HG02623 (cell line): ENCODE data around the gene MEX3A.

Experiments
- ATAC-seq: cut with Tn5 transposase; IDR thresholded peaks from one replicate; pipeline ENCODE4 v1.9.1; 2021; ENCODE audit warnings: moderate library complexity; ENCODE audit not compliant: unreplicated experiment

MEX3A gene

DNA sequence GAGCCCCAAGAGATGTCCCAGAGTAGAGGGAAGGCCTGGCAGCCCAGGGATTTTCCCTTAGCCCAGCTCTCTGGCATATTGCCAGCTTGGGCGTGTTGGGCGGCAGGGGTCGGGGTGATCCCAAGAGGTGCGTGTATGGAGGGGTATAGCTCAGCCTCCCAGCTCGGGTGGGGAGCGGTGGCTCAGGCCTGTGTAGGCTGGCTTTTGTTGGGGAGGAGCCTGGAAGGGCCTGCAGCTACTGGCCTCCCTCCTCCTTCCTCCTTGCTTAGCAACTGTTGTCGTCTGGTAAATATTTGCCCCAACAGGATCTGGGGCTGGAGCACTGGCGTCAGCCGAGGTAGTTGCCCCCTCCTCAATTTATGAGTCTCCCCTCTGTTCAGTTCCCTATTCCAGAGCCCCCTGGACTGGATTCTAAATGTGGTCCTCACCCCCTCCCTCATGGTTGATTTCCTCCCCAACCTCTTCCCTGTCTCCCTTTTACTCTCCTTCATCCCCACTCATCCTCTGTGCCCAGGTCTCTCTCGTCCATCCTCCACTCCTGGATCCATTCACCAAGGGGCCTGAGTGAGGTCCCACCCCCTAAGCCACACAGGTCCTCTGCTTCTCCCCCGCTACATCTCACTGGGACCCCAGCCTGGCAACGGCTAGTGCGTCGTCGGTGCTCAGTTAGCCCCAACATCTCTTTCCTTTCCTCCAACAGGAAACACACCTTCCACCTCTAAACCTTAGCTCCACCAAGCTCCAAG is 22.0 kb upstream of the MEX3A start:
- ATAC-seq = no peak

DNA sequence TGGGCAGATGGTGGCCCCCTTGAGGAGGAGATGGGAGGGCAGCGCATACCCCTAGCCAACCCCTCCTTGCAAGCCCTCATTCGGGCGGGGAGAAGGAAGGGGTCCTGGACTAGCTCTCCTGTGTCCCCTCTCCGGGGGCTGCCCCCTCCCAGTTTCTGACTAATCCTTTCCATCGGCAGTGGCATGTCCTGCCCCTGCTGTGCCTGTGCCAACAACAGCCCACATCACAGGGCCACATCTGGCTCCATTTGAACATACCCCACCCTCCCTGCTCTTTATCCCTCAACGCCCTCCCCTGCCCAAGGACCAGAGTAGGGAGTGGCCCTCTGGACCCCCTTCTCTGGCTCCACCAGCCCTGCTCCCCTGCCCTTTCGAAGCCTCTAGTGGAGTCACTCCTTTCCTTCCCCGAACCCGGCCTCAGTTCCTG is 21.3 kb upstream of the MEX3A start:
- ATAC-seq = no peak

DNA sequence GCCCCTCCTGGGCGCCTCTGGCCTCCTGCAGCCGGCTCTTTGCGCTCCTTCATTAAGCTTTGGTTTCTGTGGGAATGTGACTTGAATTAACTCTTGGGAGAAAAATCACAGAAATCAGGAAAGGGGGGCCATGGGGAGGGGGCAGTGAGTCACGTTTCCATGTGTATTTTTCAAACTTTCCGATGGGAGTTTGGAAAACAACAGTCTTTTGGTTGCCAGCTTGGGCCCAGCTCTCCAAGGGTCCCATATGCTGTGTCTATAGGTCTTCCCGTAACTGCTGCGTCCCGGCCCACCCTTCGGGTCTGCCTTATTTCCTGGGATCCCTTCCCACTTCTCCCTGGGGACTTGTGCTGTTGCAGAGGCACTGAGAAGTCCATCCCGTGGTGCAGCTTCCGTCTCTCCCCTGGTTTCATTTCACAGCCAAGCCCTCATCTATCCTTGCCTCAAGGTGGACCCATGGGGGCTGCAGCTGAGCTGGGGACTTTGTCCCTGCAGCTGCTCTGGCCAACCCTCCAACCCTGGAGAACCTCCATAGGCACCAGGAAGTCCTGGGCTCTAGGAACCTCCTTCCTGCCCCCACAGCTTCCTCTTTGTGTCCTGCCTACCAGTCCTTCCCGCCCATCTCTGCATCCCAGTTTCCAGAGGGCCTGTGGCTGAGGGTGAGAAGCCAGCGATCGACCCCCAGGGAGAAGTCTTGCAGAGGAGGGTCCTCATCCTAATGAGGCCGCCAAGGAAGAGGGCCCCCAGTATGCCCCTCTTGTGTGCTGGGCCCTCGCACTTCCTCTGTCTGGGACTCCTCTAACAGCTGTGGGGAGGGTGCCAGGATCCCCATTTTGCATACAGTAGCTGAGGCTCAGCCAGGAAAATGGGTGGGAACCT is 20.6 kb upstream of the MEX3A start:
- ATAC-seq = no peak

DNA sequence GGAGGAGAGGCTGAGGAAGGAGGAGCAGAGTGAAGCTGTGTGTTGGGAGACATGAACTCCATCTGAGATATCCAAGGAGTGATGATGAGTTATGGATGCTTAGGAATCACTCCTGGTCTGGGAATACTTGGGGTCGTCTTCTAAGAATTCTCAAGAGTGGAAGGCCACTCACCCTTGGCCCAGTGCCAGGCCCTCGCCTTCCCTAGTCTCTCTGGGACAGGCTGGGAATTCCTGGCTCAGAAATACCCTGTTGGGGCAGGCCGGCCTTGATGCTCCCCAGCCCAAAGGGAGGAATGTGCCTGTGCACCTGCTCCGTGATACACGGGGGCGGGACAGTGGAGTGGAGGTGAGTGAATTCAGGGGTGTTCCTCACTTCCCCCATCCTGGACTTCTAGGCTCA is 19.6 kb upstream of the MEX3A start:
- no peak for ATAC-seq

DNA sequence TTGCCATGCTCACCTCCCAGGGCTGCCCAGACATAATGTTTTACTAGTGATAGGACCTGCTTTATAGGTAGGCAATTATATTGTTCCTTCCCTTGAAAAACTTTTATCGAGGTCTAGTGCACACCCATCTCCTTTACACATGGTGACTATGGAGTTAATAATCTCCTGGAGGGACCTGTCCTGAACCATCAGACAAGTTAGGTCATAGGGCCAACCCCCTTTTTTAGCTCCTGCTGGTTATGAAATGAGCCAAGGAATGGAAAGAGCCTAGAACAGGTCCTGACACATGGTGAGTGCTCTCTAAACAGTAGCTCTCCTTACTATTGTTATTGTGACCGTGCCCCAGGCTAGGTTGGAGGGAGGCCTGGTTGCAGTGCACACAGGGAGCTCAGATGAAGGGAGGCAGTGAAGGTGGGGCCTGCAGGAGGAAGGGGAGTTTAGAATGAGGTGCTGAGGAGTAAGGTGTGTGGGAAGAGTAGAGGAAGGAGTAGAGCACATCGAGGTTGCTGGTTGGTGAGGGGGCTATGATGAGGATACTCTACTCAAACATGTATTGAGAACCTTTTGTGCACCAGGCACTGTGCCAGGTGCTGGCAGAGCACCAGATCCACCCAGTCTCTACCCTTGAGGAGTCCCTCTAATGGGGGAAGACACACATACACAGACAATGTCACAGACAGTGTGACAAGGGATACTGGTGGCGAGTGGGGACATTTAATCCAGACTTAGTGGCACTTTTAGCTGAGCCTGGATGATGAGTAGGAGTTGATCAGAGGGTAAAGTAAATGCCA is 18.1 kb upstream of the MEX3A start:
- no peak for ATAC-seq

DNA sequence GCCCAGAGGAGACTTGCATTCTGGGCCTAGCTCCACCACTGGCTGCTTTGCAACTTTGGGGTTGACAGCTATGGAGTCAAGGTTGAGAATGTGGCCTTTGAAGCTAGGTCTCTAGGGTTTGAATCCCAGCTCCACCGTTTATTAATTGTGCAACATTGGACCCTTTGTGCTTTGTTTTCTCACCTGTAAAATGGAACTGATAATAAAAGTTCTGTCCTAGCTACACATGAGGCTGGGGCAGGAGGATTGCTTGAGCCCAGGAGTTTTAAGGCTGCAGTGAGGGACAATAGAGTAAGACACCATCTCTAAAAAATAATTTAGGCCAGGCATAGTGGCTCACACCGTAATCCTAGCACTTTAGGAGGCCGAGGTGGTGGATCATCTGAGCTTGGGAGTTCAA is 17.0 kb upstream of the MEX3A start:
- ATAC-seq = no peak

DNA sequence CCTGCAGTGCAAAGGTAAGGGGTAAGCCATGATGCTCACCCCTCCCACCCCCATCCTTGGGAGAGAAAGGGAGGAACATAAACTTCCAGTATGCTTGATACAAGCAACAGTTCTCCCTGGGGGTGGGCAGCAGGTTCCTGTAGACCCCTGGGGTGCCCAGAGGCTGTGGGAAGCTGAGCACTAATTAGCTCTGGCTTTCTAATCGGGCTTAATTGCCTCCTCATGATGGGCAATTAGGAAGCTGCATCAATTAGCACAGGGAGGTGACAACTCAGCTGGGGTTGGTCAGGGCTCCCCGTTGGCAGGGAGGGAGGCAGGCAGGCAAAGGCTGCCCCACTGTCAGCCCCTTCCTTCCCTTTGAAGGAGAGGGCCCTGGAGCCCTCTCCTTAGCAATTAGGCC is 16.5 kb upstream of the MEX3A start:
- no peak for ATAC-seq

DNA sequence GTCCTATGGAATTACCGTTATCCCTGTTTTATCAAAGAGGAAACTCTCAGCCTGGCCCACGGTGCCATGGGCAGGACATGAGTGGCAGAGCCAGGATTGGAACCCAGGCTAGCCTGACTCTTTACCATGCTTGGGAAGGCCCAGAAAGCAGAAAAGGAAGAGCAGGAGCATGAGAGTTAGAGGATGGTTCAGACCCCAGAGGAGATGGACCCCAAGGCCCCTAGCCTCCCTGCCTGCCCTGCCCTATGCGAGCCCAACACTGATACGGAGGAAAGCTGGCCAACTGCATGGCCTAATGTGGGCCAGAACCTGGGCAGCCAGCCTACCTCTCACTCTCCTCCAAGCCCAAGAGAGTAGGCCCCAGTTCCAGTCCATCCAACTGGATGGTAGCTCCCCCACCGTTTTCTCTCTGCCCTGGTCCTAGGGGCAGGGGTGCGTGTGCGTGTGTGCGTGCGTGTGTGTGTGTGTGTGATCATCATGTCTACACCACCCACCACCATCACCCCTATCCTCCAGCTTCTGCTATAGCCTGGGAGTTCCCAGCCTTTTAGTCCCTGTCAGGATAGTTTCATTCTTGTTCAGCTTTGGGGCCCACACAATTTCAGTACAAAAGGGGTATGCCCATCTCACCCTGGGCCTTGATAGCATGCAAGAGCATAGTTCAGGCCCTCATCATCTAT is 15.4 kb upstream of the MEX3A start:
- no peak for ATAC-seq

DNA sequence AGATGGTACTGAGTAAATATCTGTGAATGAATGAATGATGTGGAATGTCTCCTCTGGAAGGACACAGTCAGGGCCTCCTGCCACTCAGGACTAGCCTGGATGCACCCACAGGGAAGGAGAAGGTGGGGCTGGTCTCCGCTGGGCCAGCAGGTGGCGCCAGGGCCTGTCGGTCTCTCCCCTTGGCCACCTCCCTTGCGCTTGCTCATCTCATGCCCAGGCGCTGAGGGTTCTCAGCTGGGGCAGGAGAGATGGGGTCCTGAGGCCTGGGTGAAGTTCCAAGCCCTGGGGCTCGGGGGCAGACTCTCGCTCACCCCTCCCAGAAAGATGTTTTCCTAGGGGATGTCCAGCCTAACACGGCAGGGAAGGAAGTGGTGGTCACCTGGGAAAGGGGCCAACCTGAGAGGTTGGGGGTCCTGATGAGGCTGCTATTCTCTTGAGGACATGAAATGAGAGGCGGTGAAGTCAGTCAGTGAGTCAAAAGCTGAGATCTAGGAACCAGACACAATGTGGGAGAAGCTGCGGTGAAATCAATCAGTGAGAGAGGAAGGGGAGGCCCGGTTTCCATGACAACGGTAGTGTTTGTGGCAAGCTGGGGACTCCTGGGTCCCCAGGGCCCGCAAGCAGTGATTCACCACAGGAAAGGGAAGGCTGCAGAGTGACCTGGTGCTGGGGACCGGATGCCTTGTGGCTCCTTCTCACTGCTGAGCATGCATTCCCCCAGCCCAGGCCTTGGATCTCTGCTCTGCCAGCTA is 14.6 kb upstream of the MEX3A start:
- ATAC-seq = peak; percentile 51

DNA sequence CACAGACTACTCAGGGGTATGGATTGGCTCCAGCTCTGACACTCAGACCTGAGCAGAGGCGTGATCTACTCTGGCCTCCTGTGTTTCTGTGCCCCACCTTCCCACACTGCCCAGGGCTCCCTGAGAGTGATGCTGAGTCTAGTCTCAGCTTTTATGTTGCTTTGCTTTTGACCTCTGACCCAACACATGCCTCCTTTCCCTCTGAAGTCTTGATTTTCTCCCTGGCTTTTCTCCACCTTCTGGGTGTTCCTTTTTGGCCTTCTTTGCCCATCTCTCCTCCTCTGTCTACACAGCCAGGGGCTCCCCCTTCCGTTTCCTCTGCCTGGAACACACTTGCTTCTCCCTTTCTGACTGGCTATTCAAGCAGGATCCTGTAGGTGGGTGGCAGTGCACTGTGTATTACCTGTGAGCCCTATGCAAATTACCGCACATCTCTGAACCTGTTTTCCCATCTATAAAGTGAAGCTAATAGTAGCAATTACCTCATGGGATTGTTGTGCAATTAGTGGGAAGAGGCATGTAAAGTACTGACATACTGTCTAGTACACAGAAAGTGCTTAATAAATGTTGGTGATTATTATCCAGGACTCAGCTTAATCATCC is 13.7 kb upstream of the MEX3A start:
- ATAC-seq = no peak

DNA sequence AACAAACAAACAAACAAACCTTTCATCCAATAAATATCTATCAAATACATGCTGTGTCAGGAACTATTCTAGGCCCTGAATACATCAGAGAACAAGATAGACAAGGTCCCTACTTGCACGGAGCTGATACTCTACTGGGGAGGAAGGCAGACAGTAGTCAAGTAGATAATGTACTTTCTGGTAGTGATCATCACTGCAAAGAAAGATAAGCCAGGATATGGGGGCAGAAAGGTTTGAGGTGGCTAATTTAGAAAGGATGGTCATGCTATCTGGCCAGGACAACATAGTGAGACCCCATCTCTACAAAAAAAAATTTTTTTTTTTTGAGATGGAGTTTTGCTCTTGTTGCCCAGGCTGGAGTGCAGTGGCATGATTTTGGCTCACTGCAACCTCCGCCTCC is 9.3 kb upstream of the MEX3A start:
- no peak for ATAC-seq

DNA sequence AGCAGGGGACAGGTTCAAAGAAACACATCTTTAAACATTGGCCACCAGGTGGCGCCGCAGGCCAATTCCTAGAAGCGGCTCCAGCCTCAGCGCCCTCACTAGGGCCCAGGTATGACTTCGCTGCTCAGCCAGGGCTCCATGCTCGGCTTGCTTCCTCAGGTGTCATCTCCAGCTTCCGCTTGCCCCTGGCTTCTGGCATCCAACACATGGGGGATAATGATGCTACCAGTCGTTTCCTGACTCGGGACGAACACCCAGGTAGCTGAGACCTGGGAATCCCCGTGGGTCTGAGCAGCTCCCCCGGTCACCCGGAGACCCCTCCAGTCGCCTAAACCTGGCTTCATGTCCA is 8.5 kb upstream of the MEX3A start:
- ATAC-seq = no peak

DNA sequence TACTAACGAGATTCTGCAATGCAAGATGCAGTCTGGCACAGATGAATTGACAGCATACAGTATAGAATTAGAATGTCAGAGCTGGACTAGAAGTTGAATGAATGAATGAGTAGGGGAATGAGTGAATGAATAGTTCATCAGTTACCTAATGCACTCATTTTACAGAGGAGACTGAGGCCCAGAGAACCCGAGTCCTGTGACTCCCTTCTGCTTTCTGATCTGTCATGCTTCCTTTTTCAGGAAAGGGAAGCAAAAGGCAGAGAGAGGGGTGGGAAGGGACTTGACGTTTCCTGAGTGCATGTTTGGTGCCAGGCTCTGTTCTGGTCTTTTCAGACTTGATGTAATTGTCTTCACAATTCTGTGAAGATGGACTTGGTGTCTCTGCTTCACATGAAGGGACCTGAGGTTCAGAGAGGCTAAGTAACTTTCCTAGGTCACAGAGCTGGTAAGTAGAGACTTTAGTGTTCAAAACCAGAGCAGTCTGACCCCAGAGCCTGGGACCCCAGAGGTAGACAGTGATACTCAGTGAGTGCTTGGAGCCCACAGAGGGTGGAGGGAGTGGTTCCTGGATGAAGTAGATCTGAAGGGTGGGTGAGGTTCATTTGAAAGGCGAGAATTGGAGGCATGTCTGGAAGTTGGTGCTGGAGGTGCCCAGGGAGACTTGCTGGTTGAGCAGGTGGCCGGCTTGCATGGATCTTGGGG is 8.0 kb upstream of the MEX3A start:
- no peak for ATAC-seq

DNA sequence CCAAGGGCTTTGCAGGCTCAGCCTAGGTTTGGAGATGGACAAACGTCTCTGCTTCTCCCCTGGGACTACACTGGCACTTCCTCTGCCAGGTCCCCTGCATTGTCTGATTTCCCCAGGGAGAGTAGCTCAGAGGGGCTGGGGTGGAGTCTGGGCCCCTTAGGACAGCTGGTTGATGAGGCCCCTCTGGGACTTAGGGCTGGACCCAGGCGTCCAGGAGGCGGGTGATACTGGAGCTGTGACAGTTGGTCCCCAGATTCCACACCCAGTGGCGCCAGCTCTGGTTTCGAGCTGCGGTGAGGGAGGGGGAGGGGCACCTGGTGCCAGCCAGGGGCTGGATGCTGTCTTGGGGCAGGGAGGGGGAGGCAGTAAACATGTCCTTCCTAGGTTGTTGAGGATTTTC is 7.4 kb upstream of the MEX3A start:
- ATAC-seq = no peak

DNA sequence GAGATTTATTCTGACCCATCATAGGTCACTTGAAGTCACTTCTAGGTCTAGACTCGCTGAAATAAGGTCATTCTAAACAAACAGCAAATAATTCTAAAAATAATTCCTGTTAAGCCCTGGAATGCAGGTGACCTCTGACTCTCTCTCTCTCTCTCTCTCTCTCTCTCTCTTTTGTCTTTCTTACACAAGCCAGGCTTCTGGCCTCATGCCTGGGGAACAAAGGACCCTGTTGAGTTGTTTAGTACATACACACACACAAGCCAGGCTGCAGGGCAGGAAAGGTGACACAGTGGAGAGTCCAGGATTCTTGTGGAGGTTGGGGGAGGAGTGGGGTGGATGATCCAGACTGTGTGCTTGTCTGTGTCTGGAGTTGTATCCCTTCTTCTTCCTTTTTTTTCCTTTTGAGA is 4.0 kb upstream of the MEX3A start:
- ATAC-seq = no peak

DNA sequence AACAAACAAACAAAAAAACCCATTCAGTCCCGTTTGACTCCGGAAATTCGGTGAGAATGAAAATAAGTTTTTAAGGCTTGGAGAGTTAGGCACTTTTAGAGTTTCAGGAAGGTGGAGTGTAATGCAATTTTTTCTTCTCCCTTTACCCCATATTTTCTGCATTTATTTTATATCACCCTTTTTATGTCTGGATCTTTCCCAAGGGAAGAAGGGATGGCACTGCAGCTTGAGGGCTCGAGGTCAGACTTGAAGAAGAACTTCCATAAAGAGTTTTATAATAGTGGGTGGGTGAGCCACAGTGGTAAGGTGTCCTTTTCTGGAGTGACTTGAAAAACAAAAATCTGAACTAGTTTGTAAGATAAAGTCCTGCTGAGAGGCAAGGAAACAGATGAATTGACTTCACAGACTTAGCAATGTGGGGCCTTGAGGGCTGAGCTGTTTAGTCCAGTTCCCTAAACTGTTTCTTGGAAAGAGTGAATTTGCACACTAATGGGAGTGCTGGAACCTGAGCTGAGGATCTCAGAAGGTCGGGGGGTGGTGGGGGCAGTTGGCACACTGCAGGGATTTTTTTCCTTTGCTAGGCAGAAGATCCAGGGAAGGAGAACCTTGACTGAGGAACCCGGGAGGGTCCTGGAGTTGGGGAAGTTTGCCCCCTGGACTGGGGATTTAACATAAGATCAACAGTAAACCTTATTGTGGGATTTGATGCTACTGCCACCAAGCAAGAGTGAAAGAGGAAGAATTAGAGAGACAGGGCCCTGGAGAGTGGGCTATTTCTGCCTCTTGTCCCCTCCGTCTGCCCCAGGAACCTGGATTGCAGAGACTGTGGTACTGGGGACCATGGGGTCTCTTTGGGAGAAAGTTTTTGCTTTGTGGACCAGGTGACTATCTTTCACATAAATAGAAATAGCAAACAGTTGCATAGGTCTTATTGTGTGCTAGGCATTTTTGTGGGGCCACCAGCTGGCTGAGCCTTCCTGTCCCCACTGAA is 1.8 kb upstream of the MEX3A start:
- no peak for ATAC-seq

DNA sequence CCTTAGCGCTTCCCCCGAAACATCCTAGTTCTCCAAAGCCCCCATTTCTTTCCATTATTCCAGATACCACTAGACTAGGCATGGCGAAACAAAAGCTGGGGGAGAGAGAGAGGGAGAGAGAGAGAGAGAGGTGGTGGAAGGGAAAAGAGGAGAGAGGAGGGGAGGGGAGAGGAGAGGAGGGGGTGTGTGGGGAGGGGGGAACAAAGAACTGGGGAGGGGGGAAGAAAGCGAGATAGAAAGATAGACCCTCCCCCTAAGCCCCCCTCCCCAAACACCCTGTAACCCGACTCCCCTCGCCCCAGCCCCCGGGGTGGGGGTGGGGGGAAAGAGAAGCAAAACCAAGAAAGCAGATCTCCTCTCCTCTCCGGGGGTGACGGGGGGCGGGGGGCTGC is 352 bp downstream of the MEX3A start:
- no peak for ATAC-seq
